ENCODE measurements around the gene SHC2. TPM values are rescaled to one million over a fixed set of nuclear protein-coding genes. Genes with fewer than 3 reads are reported as not detected.

Gene SHC2
- total and polyA plus RNA-seq, 2 of the 8 experiments (the other 6 are each of a cell fraction or from before 2014, with no cell fraction given), result 4.4 to 7.3 TPM

GRCh38 chr19:374183-374885 is 86.5 kb downstream of the SHC2 start (continued):
- TF ChIP-seq USF2 (IDR thresholded peaks at IDR 0.05; ENCODE audit: low read length), result no peak

Measured in H1 (cell line).